ENCODE measurements around the gene AATF.

The AATF gene

DNA sequence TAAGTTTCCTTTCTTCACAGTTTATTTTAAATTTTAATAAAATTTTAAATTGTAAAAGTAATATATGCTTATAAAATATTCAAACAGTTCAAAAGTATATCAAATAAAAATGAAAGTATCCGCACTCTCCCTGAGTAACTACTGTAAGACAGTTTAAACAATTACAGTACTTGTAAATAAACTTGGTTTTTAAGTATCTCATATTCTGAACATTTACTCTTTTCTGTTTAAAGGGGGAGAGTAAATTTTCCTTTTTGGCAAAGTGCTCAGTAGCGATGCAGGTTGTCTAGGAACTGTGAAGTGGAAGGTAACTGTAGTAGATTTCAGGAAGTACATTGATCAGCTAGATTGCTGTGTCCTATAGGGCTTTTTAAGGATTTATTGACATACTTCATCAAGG is 28.8 kb downstream of the AATF start:
- DNase-seq (ENCODE audit: extremely low read depth in 1 of 2, low read depth in 1 of 2), result no peak

DNA sequence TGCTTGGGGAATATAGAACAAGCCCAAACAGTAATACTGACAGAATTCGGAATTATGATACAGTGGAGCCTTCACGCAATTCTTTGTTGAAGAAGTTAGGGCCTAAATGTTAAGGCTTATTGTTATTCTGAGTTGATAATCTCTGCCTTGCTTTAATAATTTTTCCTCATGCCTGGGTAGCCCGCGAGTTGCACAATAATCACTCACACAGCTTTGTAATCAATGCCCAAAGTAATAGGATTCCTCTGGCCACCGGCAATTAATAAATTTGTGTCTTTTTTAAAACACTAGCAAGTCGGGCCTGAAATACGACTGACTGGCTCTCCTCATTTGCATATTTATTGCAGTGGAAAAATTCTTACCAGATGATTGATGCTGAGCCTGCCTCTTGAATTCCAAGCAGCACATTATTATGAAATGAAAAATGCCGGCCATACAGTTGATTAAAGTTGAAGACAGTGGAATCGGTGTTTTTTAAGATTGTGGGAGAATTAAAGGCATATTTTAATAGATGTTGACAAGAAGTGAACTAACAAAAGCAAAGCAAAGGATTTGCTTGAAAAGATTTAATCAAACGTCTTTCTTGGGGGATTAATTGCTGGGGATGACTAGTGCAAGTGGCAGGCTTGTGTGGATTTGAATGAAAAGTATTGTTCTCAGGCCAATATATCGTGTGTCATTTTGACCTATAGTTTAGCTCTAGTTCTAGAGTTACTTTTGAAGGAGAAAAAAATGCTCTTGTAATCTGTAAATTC is 30.2 kb downstream of the AATF start:
- no peak for DNase-seq (ENCODE audit: extremely low read depth in 1 of 2, low read depth in 1 of 2)

GRCh38 chr17:36979565-36979941 is 30.8 kb downstream of the AATF start:
- DNase-seq (ENCODE audit: extremely low read depth in 1 of 2, low read depth in 1 of 2), result no peak

- no peak for DNase-seq (ENCODE audit: extremely low read depth in 1 of 2, low read depth in 1 of 2)
Observed at GRCh38 chr17:36980280-36980761, 31.6 kb downstream of the AATF start.

- no peak for DNase-seq (ENCODE audit: extremely low read depth in 1 of 2, low read depth in 1 of 2)
Observed at GRCh38 chr17:36983618-36984017, 34.9 kb downstream of the AATF start.

DNA sequence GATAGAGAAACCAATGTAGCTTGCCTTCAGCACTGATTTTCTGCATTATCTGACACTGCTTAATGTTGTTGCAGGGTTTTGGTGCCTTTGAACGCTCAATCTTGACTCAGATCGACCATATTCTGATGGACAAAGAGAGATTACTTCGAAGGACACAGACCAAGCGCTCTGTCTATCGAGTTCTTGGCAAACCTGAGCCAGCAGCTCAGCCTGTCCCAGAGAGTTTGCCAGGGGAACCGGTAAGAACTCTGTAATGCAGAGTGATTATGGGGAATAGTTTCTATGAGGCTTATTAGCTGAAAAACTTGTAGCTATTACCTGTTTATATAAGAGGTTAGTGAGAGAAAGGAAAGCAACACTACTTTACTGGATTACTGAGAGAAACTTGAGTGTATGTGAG is 40.4 kb downstream of the AATF start:
- no peak for DNase-seq (ENCODE audit: extremely low read depth in 1 of 2, low read depth in 1 of 2)

- DNase-seq (ENCODE audit: extremely low read depth in 1 of 2, low read depth in 1 of 2), result no peak
Observed at GRCh38 chr17:36992701-36993100, 43.9 kb downstream of the AATF start.

- DNase-seq (ENCODE audit: extremely low read depth in 1 of 2, low read depth in 1 of 2), result no peak
Observed at GRCh38 chr17:36993227-36993626, 44.5 kb downstream of the AATF start.

- DNase-seq (ENCODE audit: extremely low read depth in 1 of 2, low read depth in 1 of 2), result no peak
Observed at GRCh38 chr17:36994438-36994837, 45.7 kb downstream of the AATF start.

- no peak for DNase-seq (ENCODE audit: extremely low read depth in 1 of 2, low read depth in 1 of 2)
Observed at GRCh38 chr17:36999471-36999870, 50.7 kb downstream of the AATF start.

DNA sequence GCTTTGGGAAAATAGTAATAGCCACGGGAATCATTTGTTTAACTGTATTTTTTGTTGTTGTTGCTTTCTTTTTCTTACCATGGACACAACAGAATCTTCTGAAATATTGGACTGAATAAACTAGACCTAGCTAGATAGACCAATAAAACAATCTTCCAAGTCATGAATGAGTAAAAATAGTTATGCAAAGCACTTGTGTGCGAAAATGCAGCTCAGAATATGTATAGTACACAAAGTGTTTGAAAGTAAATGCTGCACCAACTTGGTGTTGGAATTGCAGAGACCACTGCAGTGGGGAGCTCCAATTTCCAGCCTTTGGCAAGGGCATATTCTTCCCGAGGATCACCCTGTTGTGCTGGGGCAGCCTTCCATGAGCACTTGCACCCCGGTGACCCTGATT is 68.0 kb downstream of the AATF start:
- no peak for DNase-seq (ENCODE audit: extremely low read depth in 1 of 2, low read depth in 1 of 2)

DNA sequence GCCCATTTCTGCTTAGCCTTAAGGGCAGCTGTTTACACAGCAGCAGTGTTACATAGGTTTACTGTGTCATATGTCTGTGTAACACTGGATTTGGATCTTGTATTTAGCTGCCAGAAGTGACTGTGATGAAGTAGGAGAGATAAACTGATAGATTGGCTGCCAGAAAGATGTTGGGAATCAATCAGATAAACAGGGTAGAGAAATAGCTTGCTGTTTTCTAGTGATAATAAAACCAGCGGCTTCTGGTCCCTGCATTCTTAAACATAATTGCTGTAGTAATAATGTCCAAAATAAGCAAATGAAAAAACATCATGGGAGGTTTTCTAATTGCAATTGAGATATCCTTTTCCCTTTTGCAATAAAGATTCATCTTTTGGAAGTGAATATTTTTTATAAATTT is 68.7 kb downstream of the AATF start:
- DNase-seq (ENCODE audit: extremely low read depth in 1 of 2, low read depth in 1 of 2), result no peak

- no peak for DNase-seq (ENCODE audit: extremely low read depth in 1 of 2, low read depth in 1 of 2)
Observed at GRCh38 chr17:37019117-37019740, 70.5 kb downstream of the AATF start.

GRCh38 chr17:37019741-37020129 is 71.0 kb downstream of the AATF start:
- DNase-seq (ENCODE audit: extremely low read depth in 1 of 2, low read depth in 1 of 2), result no peak

- no peak for DNase-seq (ENCODE audit: extremely low read depth in 1 of 2, low read depth in 1 of 2)
Observed at GRCh38 chr17:37024181-37024637, 75.5 kb downstream of the AATF start.

GRCh38 chr17:37025238-37025637 is 76.5 kb downstream of the AATF start:
- no peak for DNase-seq (ENCODE audit: extremely low read depth in 1 of 2, low read depth in 1 of 2)

GRCh38 chr17:37025847-37026530 is 77.2 kb downstream of the AATF start:
- no peak for DNase-seq (ENCODE audit: extremely low read depth in 1 of 2, low read depth in 1 of 2)

- no peak for DNase-seq (ENCODE audit: extremely low read depth in 1 of 2, low read depth in 1 of 2)
Observed at GRCh38 chr17:37026531-37026869, 77.7 kb downstream of the AATF start.

GRCh38 chr17:37028040-37028439 is 79.3 kb downstream of the AATF start:
- DNase-seq (ENCODE audit: extremely low read depth in 1 of 2, low read depth in 1 of 2), result no peak

- DNase-seq (ENCODE audit: extremely low read depth in 1 of 2, low read depth in 1 of 2), result no peak
Observed at GRCh38 chr17:37031493-37032083, 82.8 kb downstream of the AATF start.

DNA sequence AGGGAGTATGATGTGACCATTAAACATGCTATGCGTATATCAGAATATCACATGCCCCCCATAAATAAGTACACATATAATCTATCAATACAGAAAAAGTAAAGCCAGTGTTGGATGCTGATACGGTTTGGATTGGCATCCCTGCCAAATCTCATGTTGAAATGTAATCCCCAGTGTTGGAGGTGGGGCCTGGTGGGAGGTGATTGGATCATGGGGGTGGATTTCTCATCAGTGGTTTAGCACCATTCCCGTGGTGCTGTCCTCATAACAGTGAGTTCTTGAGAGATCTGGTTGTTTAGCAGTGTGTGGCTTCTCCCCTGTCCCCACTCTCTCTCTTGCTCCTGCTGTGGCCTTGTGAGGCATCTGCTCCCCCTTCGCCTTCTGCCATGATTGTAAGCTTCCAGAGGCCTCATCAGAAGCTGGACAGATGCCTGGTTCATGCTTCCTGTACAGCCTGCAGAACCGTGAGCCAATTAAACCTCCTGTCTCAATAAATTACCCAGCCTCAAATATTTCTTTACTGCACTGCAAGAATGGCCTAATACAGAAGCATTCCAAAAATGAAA is 88.9 kb downstream of the AATF start:
- DNase-seq (ENCODE audit: extremely low read depth in 1 of 2, low read depth in 1 of 2), result no peak

Data from activated CD8-positive, alpha-beta memory T cell treated with anti-CD3 and anti-CD28 coated beads for 1 hour (primary cell).